Natural killer cell (primary cell): ENCODE results near the gene LRP5. TPM values are rescaled to one million over a fixed set of nuclear protein-coding genes. Genes with fewer than 3 reads are reported as not detected.
A peak's percentile ranks its signal among the peaks of the same experiment; 100 is the strongest.

Source experiments
- ATAC-seq, 3 donors: fragments of 150-1000 bp in 2 of 3; fragments of 200-7000 bp in 1 of 3; cut with Tn5 transposase; 1 replicate in 1 of 3; 2 replicates in 2 of 3; pipeline ENCODE4 v1.10.0; 2021; ENCODE audit warnings: mild to moderate bottlenecking in 2 of 3, moderate library complexity in 2 of 3
- DNase-seq, 2 donors: peaks; one replicate each; pipeline versions ENCODE4 v3.0.0 to v3.0.0-alpha.2; 2013 to 2021; ENCODE audit warnings: mixed read lengths in 1 of 2
- H3K27ac ChIP-seq: one replicate; pipeline ENCODE4 v1.5.1; 2013; ENCODE audit warnings: mild to moderate bottlenecking, low read length
- H3K27me3 ChIP-seq: one replicate; pipeline ENCODE4 v1.6.1; 2013; ENCODE audit warnings: low read length; ENCODE audit not compliant: control insufficient read depth, insufficient read depth
- H3K36me3 ChIP-seq: one replicate; pipeline ENCODE4 v1.6.1; 2013; ENCODE audit warnings: low read length; ENCODE audit not compliant: control insufficient read depth, insufficient read depth
- H3K4me1 ChIP-seq: one replicate; pipeline ENCODE4 v1.6.1; 2013; ENCODE audit warnings: low read length; ENCODE audit not compliant: control insufficient read depth, insufficient read depth
- H3K4me3 ChIP-seq: one replicate; pipeline ENCODE4 v1.5.1; 2013; ENCODE audit warnings: low read length
- H3K9me3 ChIP-seq: one replicate; pipeline ENCODE4 v1.6.1; 2013; ENCODE audit warnings: low read length; ENCODE audit not compliant: control insufficient read depth, insufficient read depth
- H3K27ac Mint-ChIP-seq, 2 donors: one replicate each; pipeline ENCODE4 v1.8.0; 2022; ENCODE audit warnings: mild to moderate bottlenecking in 2 of 2, mixed read lengths in 2 of 2, moderate library complexity in 1 of 2
- H3K27me3 Mint-ChIP-seq, 2 donors: one replicate each; pipeline ENCODE4 v1.8.0; 2022; ENCODE audit warnings: low read depth in 2 of 2, mixed read lengths in 2 of 2
- H3K36me3 Mint-ChIP-seq: one replicate; pipeline ENCODE4 v1.8.0; 2022; ENCODE audit warnings: mixed read lengths
- H3K4me1 Mint-ChIP-seq, 2 donors: one replicate each; pipeline ENCODE4 v1.8.0; 2022; ENCODE audit warnings: mixed read lengths in 2 of 2
- H3K4me3 Mint-ChIP-seq: one replicate; pipeline ENCODE4 v1.8.0; 2022; ENCODE audit warnings: mild to moderate bottlenecking, moderate library complexity, mixed read lengths
- H3K9me3 Mint-ChIP-seq, 2 donors: one replicate each; pipeline ENCODE4 v1.8.0; 2022; ENCODE audit warnings: mixed read lengths in 2 of 2
- WGBS: methylation state at CpG from one replicate; pipeline ENCODE4 v1.1.7; 2013; ENCODE audit warnings: missing lambda C conversion rate; ENCODE audit not compliant: insufficient coverage; 5-methylcytosine and 5-hydroxymethylcytosine counted together
- intact Hi-C: fragments of 100-400 bp; cut with micrococcal nuclease; formaldehyde crosslinking; loops from one replicate; pipeline ENCODE4 v1.14.2; 2022
- total RNA-seq, 4 donors: library from RNA; stranded (reverse); fragments of 120-200 nt in 1 of 4; gene quantifications; one replicate each; pipeline versions ENCODE4 v1.2.3 to v1.2.4, GENCODE V29; 2013 to 2022
- TF ChIP-seq, protein P1 (sequence below): fragments of 200-600 bp; IDR thresholded peaks from one replicate; pipeline ENCODE4 v1.8.0; 2022; ENCODE audit warnings: antibody characterized with exemption

Gene LRP5
- total RNA-seq: 1 to 10 TPM in 1 of 3 donors, under 1 TPM in 2; 0.36 to 1.3 (median 0.89) TPM
- 2.7 TPM for total RNA-seq (2013)

DNA sequence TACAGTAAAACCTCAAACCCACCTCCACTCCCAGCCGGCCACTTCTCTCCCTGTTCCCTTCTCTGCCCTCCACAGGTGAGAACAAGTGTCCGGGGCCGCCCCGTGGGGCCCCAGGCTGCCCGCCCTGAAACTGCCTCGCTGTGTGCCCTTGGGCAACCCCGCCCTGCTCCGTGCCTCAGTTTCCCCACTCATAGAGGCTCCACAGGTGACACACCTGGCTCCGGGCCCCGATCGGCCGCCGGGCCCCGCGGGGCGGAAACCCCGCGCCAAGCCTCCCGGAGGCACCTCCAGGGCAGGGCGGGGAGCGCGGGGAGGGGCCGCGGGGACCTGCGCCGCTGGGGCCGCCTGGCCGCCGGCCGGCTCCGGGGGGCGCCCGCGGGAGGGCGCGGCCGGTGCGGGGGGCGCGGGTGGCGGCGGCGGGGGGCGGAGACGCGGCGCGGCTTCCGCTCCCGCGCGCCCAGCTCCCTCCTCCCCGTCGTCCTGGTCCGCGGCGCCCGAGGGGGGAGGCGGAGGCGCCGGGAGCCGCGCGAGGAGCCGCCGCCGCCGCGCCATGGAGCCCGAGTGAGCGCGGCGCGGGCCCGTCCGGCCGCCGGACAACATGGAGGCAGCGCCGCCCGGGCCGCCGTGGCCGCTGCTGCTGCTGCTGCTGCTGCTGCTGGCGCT is at the start of gene LRP5:
TSS of gene LRP5 (plus strand) at position 475 of the 663 bp plus-strand sequence. CDS start at position 599, 124 bp downstream.
- H3K27me3 Mint-ChIP-seq: peaks cover 38 to 45% of the 10 kb centered on the region in 2 donors
- Histone ChIP-seq H3K4me3 (peak within 1 kb of the TSS; percentile 7), H3K9me3 (no peaks in the 10 kb centered on the region), H3K27me3 (peaks cover 23% of the 10 kb centered on the region), H3K4me1 (peaks cover 23% of the 10 kb centered on the region), H3K36me3 (no peaks in the 10 kb centered on the region), H3K27ac (no peak within 1 kb of the TSS)
- DNase-seq (peak in 1 of 2 donors; percentile 34), ATAC-seq (peak; percentile 23 to 63 (median 62))
- peak within 1 kb of the TSS; percentile 79 for H3K4me3 Mint-ChIP-seq
- no peaks in the 10 kb centered on the region for H3K9me3 Mint-ChIP-seq
- H3K27ac Mint-ChIP-seq: no peak within 1 kb of the TSS
- intact Hi-C loops: no loop called here
- TF ChIP-seq, protein P1, sequence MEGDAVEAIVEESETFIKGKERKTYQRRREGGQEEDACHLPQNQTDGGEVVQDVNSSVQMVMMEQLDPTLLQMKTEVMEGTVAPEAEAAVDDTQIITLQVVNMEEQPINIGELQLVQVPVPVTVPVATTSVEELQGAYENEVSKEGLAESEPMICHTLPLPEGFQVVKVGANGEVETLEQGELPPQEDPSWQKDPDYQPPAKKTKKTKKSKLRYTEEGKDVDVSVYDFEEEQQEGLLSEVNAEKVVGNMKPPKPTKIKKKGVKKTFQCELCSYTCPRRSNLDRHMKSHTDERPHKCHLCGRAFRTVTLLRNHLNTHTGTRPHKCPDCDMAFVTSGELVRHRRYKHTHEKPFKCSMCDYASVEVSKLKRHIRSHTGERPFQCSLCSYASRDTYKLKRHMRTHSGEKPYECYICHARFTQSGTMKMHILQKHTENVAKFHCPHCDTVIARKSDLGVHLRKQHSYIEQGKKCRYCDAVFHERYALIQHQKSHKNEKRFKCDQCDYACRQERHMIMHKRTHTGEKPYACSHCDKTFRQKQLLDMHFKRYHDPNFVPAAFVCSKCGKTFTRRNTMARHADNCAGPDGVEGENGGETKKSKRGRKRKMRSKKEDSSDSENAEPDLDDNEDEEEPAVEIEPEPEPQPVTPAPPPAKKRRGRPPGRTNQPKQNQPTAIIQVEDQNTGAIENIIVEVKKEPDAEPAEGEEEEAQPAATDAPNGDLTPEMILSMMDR: no peak
- peaks cover 14 to 20% of the 10 kb centered on the region in 2 donors for H3K4me1 Mint-ChIP-seq
- no peaks in the 10 kb centered on the region for H3K36me3 Mint-ChIP-seq
- 3% methylated on average over 85 of the region's 85 CpGs for WGBS

DNA sequence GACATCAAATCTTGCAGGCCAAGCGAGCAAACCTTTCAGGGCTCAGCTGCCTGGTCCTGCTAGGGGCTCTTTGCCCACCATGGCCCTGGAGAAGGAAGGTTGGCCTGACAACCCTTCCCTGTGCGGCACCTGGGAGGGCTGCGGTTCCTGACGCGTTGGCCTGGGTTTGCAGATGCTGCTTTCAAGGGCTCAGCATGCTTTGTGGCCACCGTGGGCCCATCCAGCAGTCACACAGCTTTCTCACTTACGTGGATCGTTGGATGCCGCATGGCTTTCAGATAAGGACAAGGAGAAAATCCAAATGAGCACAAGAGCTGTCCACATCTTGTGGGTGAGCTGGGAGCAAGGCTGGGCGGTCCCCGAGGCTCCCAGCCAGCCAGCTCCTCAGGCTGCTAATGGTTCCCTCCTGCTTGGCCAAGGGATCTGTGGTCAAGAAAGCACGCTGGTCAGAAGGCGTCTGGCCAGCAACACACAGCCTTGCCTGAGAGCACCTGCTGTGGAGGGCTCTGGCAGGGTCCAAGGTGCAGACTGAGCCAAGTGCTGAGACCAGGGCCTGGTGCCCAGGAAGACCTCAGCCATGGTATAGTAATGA is 48.9 kb upstream of the LRP5 start:
- H3K36me3 ChIP-seq: peaks cover 43% of the 10 kb centered on the region

DNA sequence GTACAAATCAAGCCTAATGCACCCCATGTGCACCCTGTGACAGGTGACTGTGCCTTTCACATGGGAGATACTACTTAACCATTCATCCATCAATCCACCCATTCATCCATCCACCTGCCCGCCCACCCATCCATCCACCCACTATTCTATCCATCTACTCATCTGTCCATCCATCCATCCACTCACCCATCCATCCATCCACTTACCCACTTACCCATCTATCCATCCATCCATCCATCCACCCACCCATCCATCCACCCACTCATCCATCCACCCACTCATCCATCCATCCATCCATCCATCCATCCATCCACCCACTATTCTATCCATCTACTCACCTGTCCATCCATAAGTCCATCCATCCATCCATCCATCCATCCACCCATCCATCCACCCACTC is 48.1 kb upstream of the LRP5 start:
- intact Hi-C loops: no loop called here
- Histone ChIP-seq H3K36me3 (peaks cover 43% of the 10 kb centered on the region), H3K4me3 (no peak overlapping the region), H3K27ac (no peak overlapping the region), H3K27me3 (no peaks in the 10 kb centered on the region), H3K4me1 (peaks cover 24% of the 10 kb centered on the region), H3K9me3 (no peaks in the 10 kb centered on the region)
- Mint-ChIP-seq H3K36me3 (no peaks in the 10 kb centered on the region), H3K4me3 (no peak overlapping the region), H3K27me3 (no peaks in the 10 kb centered on the region), H3K4me1 (peaks cover 1 to 18% of the 10 kb centered on the region in 2 donors), H3K27ac (peak overlapping the region in 1 of 2 donors; percentile 7), H3K9me3 (no peaks in the 10 kb centered on the region)
- TF ChIP-seq, protein P1: no peak
- ATAC-seq (no peak), DNase-seq (no peak)
- 100% methylated on average over 1 of the region's 1 CpG for WGBS

More for the DNA sequence above, 48.9 kb upstream of the LRP5 start:
- Histone ChIP-seq H3K27me3 (no peaks in the 10 kb centered on the region), H3K4me1 (peaks cover 24% of the 10 kb centered on the region), H3K9me3 (no peaks in the 10 kb centered on the region), H3K4me3 (no peak overlapping the region), H3K27ac (no peak overlapping the region)
- DNase-seq (no peak), ATAC-seq (no peak)
- Mint-ChIP-seq H3K4me3 (no peak overlapping the region), H3K9me3 (no peaks in the 10 kb centered on the region), H3K4me1 (peaks cover 0 to 11% of the 10 kb centered on the region in 2 donors), H3K36me3 (no peaks in the 10 kb centered on the region), H3K27ac (no peak overlapping the region), H3K27me3 (no peaks in the 10 kb centered on the region)
- intact Hi-C loops: no loop called here
- TF ChIP-seq, protein P1: no peak
- 97% methylated on average over 13 of the region's 13 CpGs for WGBS
